Breast epithelium (tissue), 3 donors: ENCODE data around the gene TRPM8.

Source experiments
- CTCF ChIP-seq, 3 donors: fragments of 450-650 bp; IDR thresholded peaks; one replicate each; pipeline ENCODE4 v1.5.1; 2016 to 2017; ENCODE audit warnings: antibody characterized with exemption in 3 of 3, mild to moderate bottlenecking in 3 of 3, moderate library complexity in 3 of 3
- POLR2A ChIP-seq: fragments of 450-650 bp; IDR thresholded peaks from one replicate; pipeline ENCODE4 v1.6.1; 2016; ENCODE audit warnings: antibody characterized with exemption, mild to moderate bottlenecking, moderate library complexity

- TF ChIP-seq CTCF (IDR thresholded peaks at IDR 0.05), result no peak
- no peak for TF ChIP-seq POLR2A
Measured at GRCh38 chr2:233961905-233962304, 44.7 kb downstream of the TRPM8 start.
